HepG2 (cell line): ENCODE measurements around the gene STMN1. TPM values are rescaled to one million over a fixed set of nuclear protein-coding genes. Genes with fewer than 3 reads are reported as not detected.

ENCODE experiments used
- ATAC-seq: fragments of 200-7000 bp; cut with Tn5 transposase; 3 replicates; pipeline ENCODE4 v1.9.1; 2020; ENCODE audit warnings: mild to moderate bottlenecking, moderate library complexity
- BruUV-seq: library from RNA; stranded (reverse); fragments of 400-500 nt; replicated peaks from 2 replicates; lab custom pipeline; 2021; lab: Mats Ljungman, UMichigan
- CTCF ChIA-PET: fragments of 300-600 bp; formaldehyde crosslinking; extraction: SDS; loops from one replicate; lab custom pipeline; 2021; ENCODE audit warnings: low total read pairs, inconsistent platforms, low intra/inter-chr PET ratio; lab: Yijun Ruan, JAX
- POLR2A ChIA-PET: fragments of 350-600 bp; sonication (Branson Sonifier 250); formaldehyde crosslinking; loops from one replicate; lab custom pipeline; 2020; ENCODE audit warnings: antibody characterized with exemption, inconsistent platforms; lab: Yijun Ruan, JAX
- DNase-seq: peaks from one replicate; pipeline ENCODE4 v3.0.0-alpha.2; 2015; ENCODE audit warnings: low spot score
- FAIRE-seq: peaks from 3 replicates; lab custom pipeline; 2011; peaks lifted over from hg19 to GRCh38; lab: Jason Lieb, UNC
- H2AFZ ChIP-seq: one replicate; pipeline ENCODE4 v1.6.1; 2011; ENCODE audit warnings: low read length, inconsistent platforms
- H3K27ac ChIP-seq: fragments of 300-600 bp; 3 replicates; pipeline ENCODE4 v1.8.0; 2011; ENCODE audit warnings: mixed run types, mild to moderate bottlenecking, mixed read lengths, low read length, inconsistent platforms; ENCODE audit not compliant: insufficient read depth; ENCODE audit errors: extremely low read length
- H3K27me3 ChIP-seq, 2 experiments: fragments of 200-600 bp in 1 of 2; 2 replicates in 1 of 2; 3 replicates in 1 of 2; pipeline versions ENCODE4 v1.6.0 to v1.8.0; 2011; ENCODE audit warnings: low read length in 2 of 2, mild to moderate bottlenecking in 2 of 2, moderate library complexity in 2 of 2, inconsistent platforms in 1 of 2; ENCODE audit not compliant: insufficient read depth in 2 of 2, control insufficient read depth in 1 of 2
- H3K36me3 ChIP-seq, 2 experiments: fragments of 200-600 bp in 1 of 2; replicated peaks in 1 of 2; 2 replicates in 1 of 2; 3 replicates in 1 of 2; pipeline versions ENCODE4 v1.5.1 to v1.8.0; 2011; ENCODE audit warnings: low read length in 2 of 2, inconsistent platforms in 1 of 2; ENCODE audit not compliant: insufficient read depth in 2 of 2, control insufficient read depth in 1 of 2
- H3K4me1 ChIP-seq: 2 replicates; pipeline ENCODE4 v1.5.1; 2012; ENCODE audit warnings: low read length, inconsistent platforms; ENCODE audit not compliant: insufficient read depth
- H3K4me2 ChIP-seq: 2 replicates; pipeline ENCODE4 v1.6.0; 2011; ENCODE audit warnings: low read depth, low read length, inconsistent platforms
- H3K4me3 ChIP-seq, 3 experiments: fragments of 200-600 bp in 1 of 3; sonication (generic), shearing (Covaris generic) in 1 of 3; replicated peaks in 1 of 3; 2 replicates each; pipeline ENCODE4 v1.5.1; 2011 to 2016; ENCODE audit warnings: low read length in 3 of 3, inconsistent platforms in 2 of 3, low read depth in 2 of 3, mild to moderate bottlenecking in 2 of 3, control low read depth in 1 of 3, mixed read lengths in 1 of 3; ENCODE audit not compliant: insufficient read depth in 1 of 3
- H3K79me2 ChIP-seq: one replicate; pipeline ENCODE4 v1.6.1; 2011; ENCODE audit warnings: low read length, inconsistent platforms; ENCODE audit not compliant: insufficient read depth
- H3K9ac ChIP-seq: 2 replicates; pipeline ENCODE4 v1.6.0; 2011; ENCODE audit warnings: mild to moderate bottlenecking, low read depth, low read length, inconsistent platforms; ENCODE audit not compliant: insufficient read depth
- H3K9me3 ChIP-seq: 2 replicates; pipeline ENCODE4 v1.5.1; 2012; ENCODE audit warnings: mild to moderate bottlenecking, low read length
- H4K20me1 ChIP-seq: 2 replicates; pipeline ENCODE4 v1.6.0; 2011; ENCODE audit warnings: inconsistent platforms, mild to moderate bottlenecking, low read length, moderate library complexity; ENCODE audit not compliant: insufficient read depth
- ATF7 ChIP-seq, 2 experiments: fragments of 450-650 bp in 1 of 2; sonication (generic) in 1 of 2; formaldehyde crosslinking in 1 of 2; IDR thresholded peaks; 2 replicates each; pipeline versions ENCODE4 v1.4.0 to v1.6.1; 2016 to 2020; ENCODE audit warnings: antibody characterized with exemption in 1 of 2, mild to moderate bottlenecking in 1 of 2, missing genetic modification reagents in 1 of 2
- CEBPZ ChIP-seq: IDR thresholded peaks from 2 replicates; pipeline ENCODE4 v1.6.1; 2012; ENCODE audit warnings: low read length, improper control_type of control experiment
- CREB1 ChIP-seq, 2 experiments: fragments of 450-650 bp in 1 of 2; IDR thresholded peaks; 2 replicates each; pipeline ENCODE4 v1.6.1; 2016 to 2017; ENCODE audit warnings: control low read depth in 1 of 2, mild to moderate bottlenecking in 1 of 2, missing compliant biosample characterization in 1 of 2, missing genetic modification characterization in 1 of 2
- HES4 ChIP-seq: sonication (generic); formaldehyde crosslinking; IDR thresholded peaks from 2 replicates; pipeline ENCODE4 v1.9.0; 2021; ENCODE audit warnings: mild to moderate bottlenecking, missing genetic modification reagents, borderline replicate concordance
- NFATC3 ChIP-seq: sonication (generic); formaldehyde crosslinking; IDR thresholded peaks from 2 replicates; pipeline ENCODE4 v1.5.1; 2020; ENCODE audit warnings: mild to moderate bottlenecking, missing genetic modification reagents
- ZBTB21 ChIP-seq: sonication (generic); formaldehyde crosslinking; IDR thresholded peaks from 2 replicates; pipeline ENCODE4 v1.4.0; 2020; ENCODE audit warnings: missing genetic modification reagents
- ZNF12 ChIP-seq: sonication (generic); formaldehyde crosslinking; IDR thresholded peaks from 2 replicates; pipeline ENCODE4 v1.5.0; 2020; ENCODE audit warnings: missing genetic modification reagents
- ZNF383 ChIP-seq: sonication (generic); formaldehyde crosslinking; IDR thresholded peaks from 2 replicates; pipeline ENCODE4 v1.4.0; 2020; ENCODE audit warnings: missing genetic modification reagents, mild to moderate bottlenecking, borderline replicate concordance
- ZNF562 ChIP-seq: sonication (generic); formaldehyde crosslinking; IDR thresholded peaks from 2 replicates; pipeline ENCODE4 v1.8.0; 2022; ENCODE audit warnings: missing genetic modification reagents, borderline replicate concordance
- ZNF709 ChIP-seq: sonication (generic); formaldehyde crosslinking; IDR thresholded peaks from 2 replicates; pipeline ENCODE4 v1.5.0; 2020; ENCODE audit warnings: mild to moderate bottlenecking, missing genetic modification reagents
- ZNF841 ChIP-seq: sonication (generic); formaldehyde crosslinking; IDR thresholded peaks from 2 replicates; pipeline ENCODE4 v1.8.1; 2023; ENCODE audit warnings: missing genetic modification reagents, borderline replicate concordance
- WGBS: methylation state at CpG from one replicate; pipeline ENCODE4 v1.1.6; 2017; ENCODE audit warnings: low lambda C conversion rate; 5-methylcytosine and 5-hydroxymethylcytosine counted together
- in situ Hi-C: cut with HindIII; loops from 2 replicates; pipeline ENCODE4 v1.10.0; 2017; ENCODE audit warnings: low pct_unique_long_range_greater_than_20kb; ENCODE audit not compliant: extremely low pct_ligation_motif_present
- intact Hi-C: fragments of 100-400 bp; cut with micrococcal nuclease; formaldehyde crosslinking; loops from one replicate; pipeline ENCODE4 v1.10.0; 2022; ENCODE audit not compliant: unreplicated experiment
- polyA plus RNA-seq, 8 experiments: library from polyadenylated mRNA; depleted of rRNA in 3 of 8; stranded (reverse) in 7 of 8; unstranded in 1 of 8; fragments of >200 nt; fragmentation: Illumina TruSeq in 4 of 8; extraction: Trizol in 4 of 8; gene quantifications; 2 replicates each; pipeline versions ENCODE4 v1.2.1 to v1.2.3, GENCODE V29; 2011 to 2016; ENCODE audit warnings: low read depth in 4 of 8, missing spikeins in 1 of 8, mixed read lengths in 1 of 8; ENCODE audit not compliant: insufficient read depth in 1 of 8
- total RNA-seq, 5 experiments: library from RNA; depleted of rRNA; stranded (reverse); fragments of >200 nt; fragmentation: Illumina TruSeq; extraction: Trizol; gene quantifications; 2 replicates each; pipeline ENCODE4 v1.2.3, GENCODE V29; 2016; ENCODE audit warnings: low read depth in 1 of 5

The STMN1 gene
- total and polyA plus RNA-seq, 2 of the 13 experiments (the other 11 are each of a cell fraction or from before 2014, with no cell fraction given) = 45.9 to 409 TPM

- Histone ChIP-seq H3K36me3 (no peaks in the 10 kb centered on the region), H3K27ac (no peak overlapping the region), H3K4me2 (no peak overlapping the region), H3K79me2 (no peaks in the 10 kb centered on the region), H2AFZ (no peak overlapping the region), H3K9ac (no peak overlapping the region), H3K27me3 (no peaks in the 10 kb centered on the region), H3K4me3 (no peak overlapping the region), H4K20me1 (no peaks in the 10 kb centered on the region), H3K4me1 (no peaks in the 10 kb centered on the region), H3K9me3 (no peaks in the 10 kb centered on the region)
- DNase-seq = peak; percentile 12
- no peak for ATAC-seq
- intact Hi-C loops (no loop called here), in situ Hi-C loops (no loop called here)
- BruUV-seq = no TSS peak
- CTCF ChIA-PET = no interaction called here
- POLR2A ChIA-PET = no interaction called here
- WGBS = 8% methylated on average over 2 of the region's 2 CpGs
- TF ChIP-seq ZNF383 (CRISPR knock-in tag) = no peak
- no peak for TF ChIP-seq CEBPZ
- no peak for TF ChIP-seq ZNF709
- peak; percentile 93 for TF ChIP-seq ATF7 (IDR thresholded peaks at IDR 0.05)
- TF ChIP-seq ATF7 (CRISPR knock-in tag; IDR thresholded peaks at IDR 0.05) = no peak
- peak; percentile 94 for TF ChIP-seq CREB1 (IDR thresholded peaks at IDR 0.05)
- no peak for TF ChIP-seq CREB1 (CRISPR knock-in tag; IDR thresholded peaks at IDR 0.05)
- TF ChIP-seq ZNF12 (CRISPR knock-in tag) = peak; percentile 97
- peak; percentile 62; the same call in 1 of the 2 replicates for TF ChIP-seq ZBTB21 (CRISPR knock-in tag)
- TF ChIP-seq ZNF841 (CRISPR knock-in tag) = no peak
- TF ChIP-seq NFATC3 (CRISPR knock-in tag) = no peak
- TF ChIP-seq ZNF562 (CRISPR knock-in tag) = no peak
- no peak for TF ChIP-seq HES4 (CRISPR knock-in tag)
- no peak for FAIRE-seq
These were observed 40.8 kb upstream of the STMN1 start for GRCh38 chr1:25947027-25947426.
